ENCODE data around the gene FAM135A. TPM values are rescaled to one million over a fixed set of nuclear protein-coding genes. Genes with fewer than 3 reads are reported as not detected.

FAM135A gene
- total RNA-seq (2022) = 20.4 and 22.0 TPM in 2 replicates
- percentile 82 among the genes with signal in this experiment for Bru-seq, nascent RNA
- BruChase-seq, experiment 1, labeled RNA remaining after a 6-hour chase = percentile 71 among the genes with signal in this experiment
- BruChase-seq, experiment 2, labeled RNA remaining after a 2-hour chase = percentile 83 among the genes with signal in this experiment
- long read RNA-seq, full-length matches to known transcripts = 2 of 26 reads
- long read RNA-seq, partial matches to known transcripts = 5 of 26 reads
- long read RNA-seq, other reads (novel, unspliced or antisense) = 19 of 26 reads

DNA sequence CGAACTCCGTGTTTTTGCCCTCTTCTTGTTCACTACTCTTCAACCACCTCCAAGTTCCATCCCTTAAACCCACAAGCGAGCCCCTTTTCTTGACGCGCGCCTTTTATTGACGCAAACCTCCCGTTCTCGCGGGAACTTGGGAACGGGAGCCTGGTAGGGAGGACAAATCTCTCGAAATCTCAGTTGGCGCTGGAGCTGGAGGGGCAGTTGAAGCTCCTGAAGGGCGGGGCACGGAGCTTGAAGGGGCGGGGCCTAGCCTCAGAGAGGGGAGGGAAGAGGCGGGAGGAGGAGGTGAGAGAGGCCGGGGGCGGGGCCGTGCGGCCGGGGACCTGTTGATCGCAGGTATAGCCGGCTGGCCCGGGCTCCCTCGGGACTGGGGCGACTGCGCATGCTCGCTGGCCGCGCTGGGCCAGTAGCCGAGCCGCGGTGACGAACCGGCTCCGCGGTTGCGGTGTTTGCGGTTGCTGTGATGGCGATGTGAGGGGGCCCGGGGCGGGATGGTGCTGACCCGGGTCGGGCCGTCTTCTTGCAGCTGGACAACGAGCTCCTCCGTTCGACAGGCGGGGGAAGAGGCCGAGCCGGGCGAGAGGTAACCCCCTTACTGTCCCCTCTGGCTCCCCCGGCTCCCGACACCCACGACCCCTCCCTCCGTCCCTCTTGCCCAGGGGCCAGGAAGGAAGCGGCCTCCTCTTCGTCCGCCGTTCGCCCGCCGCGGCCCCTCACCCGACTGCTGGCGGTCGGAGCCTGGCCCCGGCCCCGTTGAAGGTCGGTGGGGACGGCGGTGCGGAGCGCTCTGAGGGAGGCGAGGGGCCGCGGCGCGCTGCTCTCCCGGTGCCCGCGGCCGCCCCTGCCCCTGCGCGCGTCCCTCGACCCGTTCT, at the start of gene FAM135A:
Gene FAM135A, plus strand, starts transcription at position 395 of the 878 bp plus-strand sequence. CDS start 14,835 bp downstream, outside the sequence.
- POLR2A ChIA-PET = interaction anchor here (0.5 to 5.3 kb wide), 26 partner anchors 11 to 991 kb away, joined by 3 to 97 read pairs (median 4); partner anchors contain the start of gene SMAP1
- CTCF ChIA-PET = interaction anchor here (0.6 to 3.2 kb wide), 11 partner anchors 14 to 107 kb away, joined by 3 to 29 read pairs (median 4); no protein-coding TSS in a partner anchor
- no peaks in the 10 kb centered on the region for H3K9me3 Mint-ChIP-seq (ENCODE audit: unreplicated experiment)
- intact Hi-C loops (cut with micrococcal nuclease) = loop anchor here (1.0 to 5.0 kb wide), 3 partner anchors 14 to 274 kb away; no protein-coding TSS in a partner anchor
- H3K36me3 Mint-ChIP-seq (ENCODE audit: insufficient read depth, unreplicated experiment) = no peaks in the 10 kb centered on the region
- peak within 1 kb of the TSS; percentile 75 for H3K27ac Mint-ChIP-seq (ENCODE audit: low read depth, unreplicated experiment)
- H3K27me3 Mint-ChIP-seq (ENCODE audit: insufficient read depth, unreplicated experiment) = no peaks in the 10 kb centered on the region
- H3K4me1 Mint-ChIP-seq (ENCODE audit: insufficient read depth, unreplicated experiment) = no peaks in the 10 kb centered on the region
- DNase-seq (ENCODE audit: unreplicated experiment) = peak; percentile 99
- BruUV-seq (replicated peaks) = no TSS peak
- TF ChIP-seq, protein P1, sequence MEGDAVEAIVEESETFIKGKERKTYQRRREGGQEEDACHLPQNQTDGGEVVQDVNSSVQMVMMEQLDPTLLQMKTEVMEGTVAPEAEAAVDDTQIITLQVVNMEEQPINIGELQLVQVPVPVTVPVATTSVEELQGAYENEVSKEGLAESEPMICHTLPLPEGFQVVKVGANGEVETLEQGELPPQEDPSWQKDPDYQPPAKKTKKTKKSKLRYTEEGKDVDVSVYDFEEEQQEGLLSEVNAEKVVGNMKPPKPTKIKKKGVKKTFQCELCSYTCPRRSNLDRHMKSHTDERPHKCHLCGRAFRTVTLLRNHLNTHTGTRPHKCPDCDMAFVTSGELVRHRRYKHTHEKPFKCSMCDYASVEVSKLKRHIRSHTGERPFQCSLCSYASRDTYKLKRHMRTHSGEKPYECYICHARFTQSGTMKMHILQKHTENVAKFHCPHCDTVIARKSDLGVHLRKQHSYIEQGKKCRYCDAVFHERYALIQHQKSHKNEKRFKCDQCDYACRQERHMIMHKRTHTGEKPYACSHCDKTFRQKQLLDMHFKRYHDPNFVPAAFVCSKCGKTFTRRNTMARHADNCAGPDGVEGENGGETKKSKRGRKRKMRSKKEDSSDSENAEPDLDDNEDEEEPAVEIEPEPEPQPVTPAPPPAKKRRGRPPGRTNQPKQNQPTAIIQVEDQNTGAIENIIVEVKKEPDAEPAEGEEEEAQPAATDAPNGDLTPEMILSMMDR (IDR thresholded peaks at IDR 0.05; ENCODE audit: unreplicated experiment) = no peak
- H3K4me3 Mint-ChIP-seq (ENCODE audit: unreplicated experiment) = peak within 1 kb of the TSS; percentile 92

DNA sequence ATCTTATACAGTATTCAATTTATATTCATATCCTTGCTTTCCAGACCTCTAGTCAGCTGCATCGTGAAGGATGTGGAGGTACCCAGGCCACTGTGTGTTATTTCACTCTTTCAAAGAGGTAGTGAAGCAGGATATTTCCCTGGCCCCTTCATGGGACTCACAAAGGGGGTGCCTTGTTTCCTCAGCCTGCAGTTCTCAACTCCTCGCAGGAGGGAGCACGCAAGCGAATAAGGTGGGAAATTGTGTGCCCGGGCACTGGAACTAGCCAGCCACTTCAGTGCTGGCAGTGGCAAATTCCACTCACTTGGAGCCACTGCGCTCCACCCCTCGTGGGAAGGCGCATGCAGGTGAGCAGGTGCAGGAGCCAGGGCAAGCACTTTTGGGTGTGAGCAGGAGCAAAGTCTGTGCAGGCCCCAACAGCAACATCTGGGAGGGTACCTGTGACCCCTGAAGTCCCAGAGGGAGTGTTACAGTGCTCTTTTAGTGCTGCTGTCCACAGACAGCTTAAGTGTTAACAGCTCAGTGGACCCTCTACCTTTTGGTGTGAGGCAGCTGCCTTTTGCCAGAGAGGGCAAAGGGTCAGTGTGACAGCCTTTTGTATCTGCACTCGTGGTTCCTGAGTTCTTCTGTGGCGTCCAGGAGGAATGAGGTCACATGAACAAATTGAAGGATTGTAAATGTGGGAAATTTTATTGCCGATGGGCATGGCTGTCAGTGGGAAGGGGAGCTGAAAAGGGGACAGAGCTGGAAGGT, 49.4 kb upstream of the FAM135A start:
- H3K36me3 Mint-ChIP-seq (ENCODE audit: insufficient read depth, unreplicated experiment) = no peaks in the 10 kb centered on the region
- no peak overlapping the region for H3K4me3 Mint-ChIP-seq (ENCODE audit: unreplicated experiment)
- ChIA-PET POLR2A (interaction anchor here (0.7 kb wide), 1 partner anchor 21 kb away, joined by 3 read pairs; no protein-coding TSS in a partner anchor), CTCF (interaction anchor here (0.6 to 8.4 kb wide), 4 partner anchors 51 to 955 kb away, joined by 3 to 233 read pairs (median 3); no protein-coding TSS in a partner anchor)
- TF ChIP-seq, protein P1 (IDR thresholded peaks at IDR 0.05; ENCODE audit: unreplicated experiment) = no peak
- no peaks in the 10 kb centered on the region for H3K4me1 Mint-ChIP-seq (ENCODE audit: insufficient read depth, unreplicated experiment)
- intact Hi-C loops (cut with micrococcal nuclease) = no loop called here
- peaks cover 89% of the 10 kb centered on the region for H3K27me3 Mint-ChIP-seq (ENCODE audit: insufficient read depth, unreplicated experiment)
- BruUV-seq (replicated peaks) = no TSS peak
- H3K27ac Mint-ChIP-seq (ENCODE audit: low read depth, unreplicated experiment) = no peak overlapping the region
- no peak for DNase-seq (ENCODE audit: unreplicated experiment)
- no peaks in the 10 kb centered on the region for H3K9me3 Mint-ChIP-seq (ENCODE audit: unreplicated experiment)

- TF ChIP-seq, protein P1 (IDR thresholded peaks at IDR 0.05; ENCODE audit: unreplicated experiment) = peak; percentile 89
- Mint-ChIP-seq H3K4me1 (ENCODE audit: insufficient read depth, unreplicated experiment) (peaks cover 13% of the 10 kb centered on the region), H3K27ac (ENCODE audit: low read depth, unreplicated experiment) (no peak overlapping the region), H3K9me3 (ENCODE audit: unreplicated experiment) (no peaks in the 10 kb centered on the region), H3K4me3 (ENCODE audit: unreplicated experiment) (no peak overlapping the region), H3K36me3 (ENCODE audit: insufficient read depth, unreplicated experiment) (no peaks in the 10 kb centered on the region), H3K27me3 (ENCODE audit: insufficient read depth, unreplicated experiment) (peaks cover 69% of the 10 kb centered on the region)
- ChIA-PET CTCF (interaction anchor here (0.5 to 8.4 kb wide), 55 partner anchors 10 to 1111 kb away, joined by 3 to 233 read pairs (median 5); partner anchors contain the start of genes B3GAT2, COL9A1, FAM135A and SDHAF4), POLR2A (interaction anchor here (0.7 to 1.9 kb wide), 5 partner anchors 28 to 134 kb away, joined by 3 to 6 read pairs (median 3); partner anchors contain the start of gene FAM135A)
- peak; percentile 73 for DNase-seq (ENCODE audit: unreplicated experiment)
- BruUV-seq (replicated peaks) = no TSS peak
- intact Hi-C loops (cut with micrococcal nuclease) = loop anchor here (1.0 kb wide), 2 partner anchors 59 to 148 kb away; no protein-coding TSS in a partner anchor
Observed at GRCh38 chr6:70369332-70369950, 43.9 kb upstream of the FAM135A start.

Measured in MCF 10A (cell line).